Thoracic aorta (tissue), 2 donors: ENCODE measurements around the gene HAUS6. TPM values are rescaled to one million over a fixed set of nuclear protein-coding genes. Genes with fewer than 3 reads are reported as not detected.

ENCODE experiments used
- ATAC-seq: fragments of 150-250 bp; one replicate; pipeline ENCODE4 v1.8.0; 2017; ENCODE audit warnings: low read depth; ENCODE audit not compliant: insufficient number of reproducible peaks, low FRiP score
- DNase-seq: peaks from one replicate; pipeline ENCODE4 v3.0.0-alpha.2; 2020; ENCODE audit warnings: low spot score
- H3K27ac ChIP-seq, 2 donors: fragments of 200-600 bp; sonication (generic); 1 replicate in 1 of 2; 2 replicates in 1 of 2; pipeline ENCODE4 v1.5.1; 2016; ENCODE audit warnings: mild to moderate bottlenecking in 2 of 2, moderate library complexity in 2 of 2
- H3K27me3 ChIP-seq: fragments of 200-600 bp; sonication (generic); replicated peaks from 2 replicates; pipeline ENCODE4 v1.6.0; 2016; ENCODE audit warnings: mild to moderate bottlenecking; ENCODE audit not compliant: insufficient read depth
- H3K36me3 ChIP-seq: fragments of 200-600 bp; sonication (generic); one replicate; pipeline ENCODE4 v1.5.1; 2016
- H3K4me1 ChIP-seq, 2 donors: fragments of 200-600 bp; sonication (generic); 1 replicate in 1 of 2; 2 replicates in 1 of 2; pipeline versions ENCODE4 v1.5.1 to v1.6.0; 2016; ENCODE audit warnings: low read depth in 2 of 2, mild to moderate bottlenecking in 1 of 2; ENCODE audit not compliant: control insufficient read depth in 1 of 2
- H3K4me3 ChIP-seq: fragments of 200-600 bp; sonication (generic); 2 replicates; pipeline ENCODE4 v1.5.1; 2016; ENCODE audit warnings: mild to moderate bottlenecking
- H3K9me3 ChIP-seq: fragments of 200-600 bp; sonication (generic); 2 replicates; pipeline ENCODE4 v1.5.1; 2016
- CTCF ChIP-seq: fragments of 200-600 bp; sonication (generic); IDR thresholded peaks from one replicate; pipeline ENCODE4 v1.5.1; 2019; ENCODE audit warnings: antibody characterized with exemption
- total RNA-seq, 2 donors: library from RNA; depleted of rRNA; stranded (reverse); fragments of >200 nt; gene quantifications; one replicate each; pipeline versions ENCODE4 v1.1.0 to v1.2.3, GENCODE V29; 2016

The HAUS6 gene
- total RNA-seq, 2 donors from 2014 or later = 5.4 to 7.0 TPM

GRCh38 chr9:19122490-19123042 lies 19.9 kb upstream of the HAUS6 start:
- Histone ChIP-seq H3K4me1 (peaks cover 0 to 5% of the 10 kb centered on the region in 2 donors), H3K27me3 (no peaks in the 10 kb centered on the region), H3K36me3 (peaks cover 14% of the 10 kb centered on the region)

DNA sequence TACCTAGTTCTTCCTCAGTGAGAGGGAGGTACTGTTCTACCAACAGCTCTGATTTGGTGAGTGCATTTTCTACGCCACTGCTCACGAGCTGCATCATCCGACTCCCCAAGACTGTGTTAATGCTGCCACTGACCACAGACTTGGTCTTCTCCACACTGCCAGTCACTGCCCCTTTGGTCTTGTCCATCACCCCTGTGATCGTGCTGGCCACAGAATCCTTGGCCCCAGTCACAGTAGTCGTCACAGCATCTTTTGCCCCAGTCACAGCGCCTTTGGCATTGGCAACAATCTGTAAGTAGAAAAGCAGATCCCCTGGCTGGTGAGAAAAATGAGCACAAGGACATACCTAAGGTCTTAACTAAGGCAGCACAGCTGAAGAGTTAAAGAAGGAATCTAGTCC lies 18.2 kb upstream of the HAUS6 start:
- TF ChIP-seq CTCF = no peak
- H3K36me3 ChIP-seq = peaks cover 27% of the 10 kb centered on the region
- H3K27ac ChIP-seq = no peak overlapping the region
- DNase-seq (no peak), ATAC-seq (no peak)
- peaks cover 0 to 5% of the 10 kb centered on the region in 2 donors for H3K4me1 ChIP-seq
- no peak overlapping the region for H3K4me3 ChIP-seq
- no peaks in the 10 kb centered on the region for H3K27me3 ChIP-seq
- H3K9me3 ChIP-seq = no peaks in the 10 kb centered on the region

More at GRCh38 chr9:19122490-19123042, 19.9 kb upstream of the HAUS6 start:
- no peak for DNase-seq
- no peak for ATAC-seq
- no peak overlapping the region for H3K27ac ChIP-seq
- no peak overlapping the region for H3K4me3 ChIP-seq
- H3K9me3 ChIP-seq = no peaks in the 10 kb centered on the region
- no peak for TF ChIP-seq CTCF

GRCh38 chr9:19119801-19120440 lies 17.2 kb upstream of the HAUS6 start:
- H3K4me3 ChIP-seq = no peak overlapping the region
- no peaks in the 10 kb centered on the region for H3K4me1 ChIP-seq
- ATAC-seq (no peak), DNase-seq (no peak)
- peaks cover 31% of the 10 kb centered on the region for H3K36me3 ChIP-seq
- no peaks in the 10 kb centered on the region for H3K27me3 ChIP-seq
- no peaks in the 10 kb centered on the region for H3K9me3 ChIP-seq
- no peak for TF ChIP-seq CTCF
- no peak overlapping the region for H3K27ac ChIP-seq

GRCh38 chr9:19119246-19119645 lies 16.5 kb upstream of the HAUS6 start:
- H3K4me3 ChIP-seq = no peak overlapping the region
- TF ChIP-seq CTCF = no peak

DNA sequence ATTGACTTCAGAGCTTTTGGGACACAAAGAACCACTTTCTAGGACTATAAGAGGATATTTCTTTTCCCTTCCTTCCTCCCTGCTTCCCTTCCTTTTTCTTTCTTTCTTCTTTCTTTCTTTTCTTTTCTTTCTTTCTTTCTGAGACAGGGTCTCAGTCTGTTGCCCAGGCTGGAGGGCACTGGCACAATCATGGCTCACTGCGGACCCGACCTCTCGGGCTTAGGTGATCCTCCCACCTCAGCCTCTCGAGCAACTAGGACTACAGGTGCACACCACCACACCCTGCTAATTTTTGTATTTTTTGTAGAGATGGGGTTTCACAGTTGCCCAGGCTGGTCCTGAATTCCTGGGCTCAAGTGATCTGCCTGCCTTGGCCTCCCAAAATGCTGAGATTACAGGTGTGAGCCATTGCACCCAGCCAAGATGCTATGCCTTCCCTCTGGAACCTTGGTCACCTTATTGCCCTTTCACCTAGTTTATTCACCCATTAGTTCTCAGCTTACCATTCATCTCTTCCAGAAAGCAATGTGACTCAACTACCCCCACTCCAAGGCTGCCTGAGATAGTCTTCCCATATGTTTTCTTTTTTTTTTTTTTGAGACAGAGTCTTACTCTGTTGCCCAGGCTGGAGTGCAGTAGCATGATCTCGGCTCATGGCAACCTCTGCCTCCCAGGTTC lies 14.5 kb upstream of the HAUS6 start:
- peaks cover 31% of the 10 kb centered on the region for H3K36me3 ChIP-seq
- H3K4me3 ChIP-seq = no peak overlapping the region
- no peaks in the 10 kb centered on the region for H3K27me3 ChIP-seq
- no peak overlapping the region for H3K27ac ChIP-seq
- H3K9me3 ChIP-seq = no peaks in the 10 kb centered on the region
- no peak for TF ChIP-seq CTCF
- no peak for DNase-seq
- ATAC-seq = no peak
- H3K4me1 ChIP-seq = no peaks in the 10 kb centered on the region

More at GRCh38 chr9:19119246-19119645, 16.5 kb upstream of the HAUS6 start:
- H3K36me3 ChIP-seq = peaks cover 31% of the 10 kb centered on the region
- ATAC-seq = no peak
- peak overlapping the region in 1 of 2 donors; percentile 7 for H3K27ac ChIP-seq
- no peak for DNase-seq
- no peaks in the 10 kb centered on the region for H3K27me3 ChIP-seq
- no peaks in the 10 kb centered on the region for H3K4me1 ChIP-seq
- no peaks in the 10 kb centered on the region for H3K9me3 ChIP-seq
